Fibroblast of villous mesenchyme (primary cell): ENCODE data around the gene CXXC5. TPM values are rescaled to one million over a fixed set of nuclear protein-coding genes. Genes with fewer than 3 reads are reported as not detected.

Source experiments
- DNase-seq: peaks from one replicate; pipeline ENCODE4 v3.0.0-alpha.2; 2010; ENCODE audit warnings: low read depth
- H3K4me3 ChIP-seq: 2 replicates; pipeline ENCODE4 v1.5.1; 2011; ENCODE audit warnings: low read depth, mild to moderate bottlenecking, low read length
- total RNA-seq: library from RNA; depleted of rRNA; stranded (reverse); fragments of >200 nt; gene quantifications from 2 replicates; pipeline ENCODE4 v1.2.3, GENCODE V29; 2012
- TF ChIP-seq, protein P1 (sequence below): IDR thresholded peaks from 2 replicates; pipeline ENCODE4 v1.5.1; 2012; ENCODE audit warnings: low read depth, mild to moderate bottlenecking, low read length; ENCODE audit not compliant: insufficient read depth

The CXXC5 gene
- total RNA-seq, 1 donor, result 79.5 TPM

- TF ChIP-seq, protein P1, sequence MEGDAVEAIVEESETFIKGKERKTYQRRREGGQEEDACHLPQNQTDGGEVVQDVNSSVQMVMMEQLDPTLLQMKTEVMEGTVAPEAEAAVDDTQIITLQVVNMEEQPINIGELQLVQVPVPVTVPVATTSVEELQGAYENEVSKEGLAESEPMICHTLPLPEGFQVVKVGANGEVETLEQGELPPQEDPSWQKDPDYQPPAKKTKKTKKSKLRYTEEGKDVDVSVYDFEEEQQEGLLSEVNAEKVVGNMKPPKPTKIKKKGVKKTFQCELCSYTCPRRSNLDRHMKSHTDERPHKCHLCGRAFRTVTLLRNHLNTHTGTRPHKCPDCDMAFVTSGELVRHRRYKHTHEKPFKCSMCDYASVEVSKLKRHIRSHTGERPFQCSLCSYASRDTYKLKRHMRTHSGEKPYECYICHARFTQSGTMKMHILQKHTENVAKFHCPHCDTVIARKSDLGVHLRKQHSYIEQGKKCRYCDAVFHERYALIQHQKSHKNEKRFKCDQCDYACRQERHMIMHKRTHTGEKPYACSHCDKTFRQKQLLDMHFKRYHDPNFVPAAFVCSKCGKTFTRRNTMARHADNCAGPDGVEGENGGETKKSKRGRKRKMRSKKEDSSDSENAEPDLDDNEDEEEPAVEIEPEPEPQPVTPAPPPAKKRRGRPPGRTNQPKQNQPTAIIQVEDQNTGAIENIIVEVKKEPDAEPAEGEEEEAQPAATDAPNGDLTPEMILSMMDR, result no peak
- no peak overlapping the region for H3K4me3 ChIP-seq
- DNase-seq, result no peak
These were observed 39.5 kb downstream of the CXXC5 start for GRCh38 chr5:139687656-139688055.

DNA sequence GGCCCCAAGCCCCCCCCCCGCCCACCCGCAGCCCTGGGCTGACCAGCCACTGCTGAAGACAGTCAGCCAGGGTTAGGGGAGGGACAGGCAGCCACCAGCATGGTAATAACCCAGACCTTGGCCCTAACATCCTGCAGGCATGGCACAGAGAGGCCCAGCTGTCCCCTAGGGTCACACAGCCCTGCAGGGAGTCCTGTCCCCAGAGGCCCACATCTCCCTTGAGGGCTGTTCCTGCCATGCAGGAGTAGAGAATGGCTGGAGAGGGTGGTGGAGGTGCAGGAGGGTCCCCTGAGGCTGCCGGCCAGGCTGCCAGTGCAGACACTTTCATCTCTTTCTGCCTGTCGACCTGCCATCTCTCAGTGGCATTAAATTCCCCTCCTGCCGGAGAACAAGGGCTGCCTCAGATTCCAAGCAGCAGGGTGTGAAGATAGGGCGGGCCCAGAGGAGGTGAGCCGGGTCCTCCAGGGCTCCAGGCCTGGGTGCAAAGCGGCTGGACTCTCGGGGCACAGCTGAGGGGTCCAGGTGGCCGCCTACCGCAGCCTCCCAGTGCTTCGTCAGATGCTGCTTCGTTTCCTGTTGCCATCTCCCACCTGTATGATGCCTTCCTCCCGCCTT lies 40.0 kb downstream of the CXXC5 start:
- DNase-seq, result no peak
- no peak overlapping the region for H3K4me3 ChIP-seq
- TF ChIP-seq, protein P1, result no peak

DNA sequence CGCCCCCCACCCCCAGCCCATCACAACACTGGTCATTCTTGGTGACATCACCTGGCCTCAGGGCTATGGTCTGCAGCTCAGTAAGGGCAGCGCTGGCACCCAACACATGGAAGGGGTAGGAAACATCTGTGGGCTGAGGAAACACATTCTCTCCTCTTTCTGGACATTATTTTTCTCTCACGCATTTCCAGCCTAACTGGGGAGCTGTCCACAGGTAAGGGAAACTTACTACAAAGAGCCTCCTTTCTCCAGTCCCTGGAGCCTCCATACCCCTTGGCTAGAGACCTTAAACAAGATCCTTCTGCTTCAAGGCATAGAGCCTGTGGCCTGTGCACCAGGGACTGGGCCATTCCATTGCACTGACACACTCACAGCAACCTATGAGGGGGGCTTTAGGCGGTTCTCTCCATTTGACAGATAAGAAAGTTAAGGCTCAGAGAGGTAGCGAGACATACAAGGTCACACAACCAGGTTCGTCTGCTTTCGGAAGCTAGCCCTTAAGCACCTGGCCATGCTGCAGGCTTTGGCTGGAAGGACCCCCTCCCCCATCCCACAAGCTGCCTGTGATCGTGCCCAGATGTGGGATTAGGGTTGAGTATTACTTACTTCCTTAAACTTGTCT lies 40.7 kb downstream of the CXXC5 start:
- TF ChIP-seq, protein P1, result no peak
- peak; percentile 11 for DNase-seq
- no peak overlapping the region for H3K4me3 ChIP-seq

DNA sequence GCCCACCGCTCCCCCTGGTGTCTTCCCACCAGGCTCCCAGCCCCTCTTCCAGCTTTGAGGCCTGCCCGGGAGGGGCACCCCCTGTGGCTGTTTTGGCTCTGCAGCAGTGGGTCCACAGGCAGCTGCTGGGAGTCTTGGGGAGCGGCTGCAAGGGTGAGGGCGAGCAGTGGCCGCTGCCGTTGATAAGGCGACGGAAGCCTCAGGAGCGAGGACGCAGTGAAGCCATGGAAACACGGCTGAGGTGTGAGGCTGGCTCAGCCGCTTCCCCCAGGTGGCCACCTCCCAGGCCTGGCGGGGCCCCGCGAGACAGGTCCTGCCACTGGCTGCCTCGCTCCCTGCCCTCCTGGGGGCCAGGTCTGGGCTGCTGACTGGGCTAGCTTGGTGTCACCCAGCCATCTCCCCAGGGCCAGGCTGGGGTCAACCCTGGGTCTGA lies 41.5 kb downstream of the CXXC5 start:
- TF ChIP-seq, protein P1, result peak; percentile 15
- no peak overlapping the region for H3K4me3 ChIP-seq
- DNase-seq, result no peak

- TF ChIP-seq, protein P1, result peak; percentile 58
- peak; percentile 81 for DNase-seq
- no peak overlapping the region for H3K4me3 ChIP-seq
These were observed 42.1 kb downstream of the CXXC5 start for GRCh38 chr5:139690064-139690802.

- no peak overlapping the region for H3K4me3 ChIP-seq
- no peak for DNase-seq
- TF ChIP-seq, protein P1, result no peak
These were observed 42.9 kb downstream of the CXXC5 start for GRCh38 chr5:139690803-139691629.
